Measurements from ENCODE around the gene DYRK1A.

The DYRK1A gene

DNA sequence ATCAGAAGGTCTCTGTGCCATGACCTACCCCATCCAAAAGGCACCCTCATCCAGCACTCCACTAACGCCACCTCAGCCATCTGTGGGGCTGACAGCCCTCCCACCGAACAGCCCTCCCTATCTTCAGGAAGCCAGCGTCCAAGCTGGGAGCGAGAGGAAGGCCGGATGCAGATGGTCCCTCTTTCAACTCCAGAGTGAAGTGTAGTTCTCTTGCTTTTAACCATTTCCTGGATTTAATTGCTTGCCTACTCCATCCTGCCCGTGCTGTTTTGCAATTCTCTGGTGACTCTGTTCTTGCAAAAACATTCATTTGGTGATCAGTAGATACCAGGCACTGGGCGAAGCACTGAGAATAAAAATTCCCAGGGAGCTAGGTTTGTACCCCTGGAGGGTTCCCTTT, 8.2 kb upstream of the DYRK1A start:
- DNase-seq (ENCODE audit: insufficient read length, low spot score) = no peak
- FAIRE-seq = no peak

DNA sequence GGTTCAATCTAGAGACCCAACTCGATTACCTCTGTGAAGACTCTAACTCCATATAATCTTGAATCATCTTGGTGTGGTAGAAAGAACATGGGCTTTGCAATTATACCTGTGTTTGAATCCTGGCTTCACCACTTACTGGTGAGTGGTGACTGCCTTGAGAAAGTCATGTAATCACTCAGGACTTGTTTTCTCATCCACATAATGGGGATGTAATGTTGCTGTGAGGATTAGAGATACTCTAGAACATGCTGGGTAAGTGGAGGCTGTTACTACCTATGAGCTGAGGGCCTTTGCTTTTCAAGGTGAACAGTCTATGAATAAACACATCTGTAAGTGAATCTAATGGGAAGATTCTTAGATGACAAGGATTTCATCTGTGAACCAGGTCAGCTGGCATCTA, 2.6 kb upstream of the DYRK1A start:
- no peak for DNase-seq (ENCODE audit: insufficient read length, low spot score)
- FAIRE-seq = no peak
- TF ChIP-seq POU2F2 (IDR thresholded peaks at IDR 0.05; ENCODE audit: low read depth, low read length) = no peak
- no peak for TF ChIP-seq TAF1 (IDR thresholded peaks at IDR 0.05; ENCODE audit: low read depth, low read length)
- no peak for TF ChIP-seq PAX5 (IDR thresholded peaks at IDR 0.05; ENCODE audit: insufficient read depth, low read length, severe bottlenecking)
- no peak for TF ChIP-seq POLR2AphosphoS5 (IDR thresholded peaks at IDR 0.05; ENCODE audit: low read depth, low read length)
- TF ChIP-seq POLR2A (IDR thresholded peaks at IDR 0.05; ENCODE audit: low read depth, low read length) = no peak
- TF ChIP-seq SPI1 (IDR thresholded peaks at IDR 0.05; ENCODE audit: low read depth, low read length) = no peak

More for the DNA sequence above, 8.2 kb upstream of the DYRK1A start:
- TF ChIP-seq SPI1 (IDR thresholded peaks at IDR 0.05; ENCODE audit: low read depth, low read length) = no peak
- TF ChIP-seq PAX5 (IDR thresholded peaks at IDR 0.05; ENCODE audit: insufficient read depth, low read length, severe bottlenecking) = no peak

DNA sequence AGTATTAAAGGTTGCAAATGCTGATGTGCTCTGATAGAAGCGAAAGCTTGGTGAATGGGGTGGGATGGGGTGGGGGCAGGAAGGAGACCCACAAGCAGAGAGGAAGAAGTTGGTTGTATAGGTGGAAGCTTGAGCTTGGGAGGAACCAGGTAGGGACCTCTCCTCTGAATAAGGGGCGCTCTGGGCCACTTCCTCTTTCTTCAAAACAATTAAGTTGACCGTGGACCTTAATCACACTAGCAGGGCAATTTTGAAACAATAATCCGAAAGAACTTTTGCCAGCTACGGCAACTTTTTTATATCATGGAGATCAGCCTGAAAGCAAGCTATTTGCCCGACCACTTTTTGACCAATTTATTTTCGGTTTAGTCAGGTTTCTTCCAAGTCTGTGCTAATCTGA, 1.9 kb upstream of the DYRK1A start:
- no peak for FAIRE-seq
- no peak for DNase-seq (ENCODE audit: insufficient read length, low spot score)

DNA sequence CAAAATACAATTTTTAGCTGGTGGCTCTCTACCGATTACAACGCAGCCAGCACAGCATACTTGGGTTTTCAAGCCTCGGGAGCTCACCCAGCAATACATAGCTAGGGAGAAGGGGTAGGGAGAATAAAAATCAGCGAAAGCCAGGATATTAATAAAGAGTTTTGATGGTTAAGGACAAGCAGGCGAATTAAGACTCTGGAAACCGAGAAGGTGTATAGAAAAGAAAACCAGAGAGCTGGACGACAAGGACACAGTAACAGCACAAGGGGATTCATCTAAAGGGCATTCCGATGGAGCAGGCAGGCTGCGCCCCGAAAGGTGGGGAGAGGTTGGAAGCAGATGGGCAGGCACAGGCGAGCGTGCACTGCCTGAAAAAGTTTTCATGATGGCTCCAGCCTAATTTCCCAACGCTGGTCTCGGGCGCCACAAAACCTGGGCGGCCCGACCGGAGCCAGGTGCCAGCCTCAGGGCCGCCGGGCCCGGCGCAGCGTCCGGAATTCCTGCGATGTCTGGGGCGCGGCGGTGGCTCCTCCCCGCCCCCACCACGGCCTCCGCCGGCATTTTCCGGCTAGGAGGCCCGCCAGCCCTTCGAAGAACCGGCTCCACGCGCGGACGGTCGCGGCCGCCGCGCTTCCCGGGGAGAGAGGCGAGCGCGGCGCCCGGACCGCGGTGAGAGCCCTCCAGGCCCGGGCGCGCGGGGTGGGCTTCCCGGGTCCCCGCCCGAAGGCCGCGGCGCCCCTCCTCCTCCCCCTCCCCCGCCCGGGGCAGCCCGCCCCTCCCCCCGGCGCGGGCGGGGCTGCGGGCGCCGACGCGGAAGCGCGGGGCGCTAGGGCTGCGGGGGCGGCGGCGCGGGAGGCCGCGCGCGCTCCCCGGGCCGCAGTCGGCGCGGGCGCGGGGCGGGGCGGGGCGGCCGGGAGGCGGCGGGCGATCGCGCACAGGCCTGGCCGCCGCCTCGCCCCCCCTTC, 774 bp upstream of the DYRK1A start:
- TF ChIP-seq SPI1 (IDR thresholded peaks at IDR 0.05; ENCODE audit: low read depth, low read length) = no peak
- TF ChIP-seq POLR2A (IDR thresholded peaks at IDR 0.05; ENCODE audit: low read depth, low read length) = 0 out of 2 replicates have a peak, but pooled peaks have one; percentile 21
- peak; percentile 61; the same call in 1 of the 2 replicates for TF ChIP-seq TAF1 (IDR thresholded peaks at IDR 0.05; ENCODE audit: low read depth, low read length)
- no peak for DNase-seq (ENCODE audit: insufficient read length, low spot score)
- FAIRE-seq = no peak

More for the DNA sequence above, 1.9 kb upstream of the DYRK1A start:
- peak; percentile 97 for TF ChIP-seq SPI1 (IDR thresholded peaks at IDR 0.05; ENCODE audit: low read depth, low read length)
- no peak for TF ChIP-seq PAX5 (IDR thresholded peaks at IDR 0.05; ENCODE audit: insufficient read depth, low read length, severe bottlenecking)
- TF ChIP-seq POLR2AphosphoS5 (IDR thresholded peaks at IDR 0.05; ENCODE audit: low read depth, low read length) = no peak

DNA sequence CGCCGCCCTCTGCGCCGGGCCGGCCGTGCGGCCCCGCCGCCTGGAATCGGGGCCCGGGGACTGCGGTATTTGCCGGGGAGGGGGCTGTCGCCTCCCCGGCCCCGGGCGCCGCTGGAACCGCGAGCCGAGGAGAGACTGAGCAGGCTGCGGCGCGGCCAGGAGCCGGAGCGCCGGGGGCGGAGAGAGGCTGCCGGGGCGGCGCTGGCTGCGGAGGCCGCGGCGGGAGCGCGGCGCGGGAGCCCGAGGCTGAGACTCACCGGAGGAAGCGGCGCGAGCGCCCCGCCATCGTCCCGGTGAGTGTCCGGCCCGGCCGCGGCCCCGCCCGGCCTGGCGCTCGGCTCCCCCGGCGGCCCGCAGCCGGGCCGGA, 746 bp downstream of the DYRK1A start:
- no peak for FAIRE-seq
- TF ChIP-seq PAX5 (IDR thresholded peaks at IDR 0.05; ENCODE audit: insufficient read depth, low read length, severe bottlenecking) (no peak), POU2F2 (IDR thresholded peaks at IDR 0.05; ENCODE audit: low read depth, low read length) (no peak), SPI1 (IDR thresholded peaks at IDR 0.05; ENCODE audit: low read depth, low read length) (no peak)
- no peak for DNase-seq (ENCODE audit: insufficient read length, low spot score)

DNA sequence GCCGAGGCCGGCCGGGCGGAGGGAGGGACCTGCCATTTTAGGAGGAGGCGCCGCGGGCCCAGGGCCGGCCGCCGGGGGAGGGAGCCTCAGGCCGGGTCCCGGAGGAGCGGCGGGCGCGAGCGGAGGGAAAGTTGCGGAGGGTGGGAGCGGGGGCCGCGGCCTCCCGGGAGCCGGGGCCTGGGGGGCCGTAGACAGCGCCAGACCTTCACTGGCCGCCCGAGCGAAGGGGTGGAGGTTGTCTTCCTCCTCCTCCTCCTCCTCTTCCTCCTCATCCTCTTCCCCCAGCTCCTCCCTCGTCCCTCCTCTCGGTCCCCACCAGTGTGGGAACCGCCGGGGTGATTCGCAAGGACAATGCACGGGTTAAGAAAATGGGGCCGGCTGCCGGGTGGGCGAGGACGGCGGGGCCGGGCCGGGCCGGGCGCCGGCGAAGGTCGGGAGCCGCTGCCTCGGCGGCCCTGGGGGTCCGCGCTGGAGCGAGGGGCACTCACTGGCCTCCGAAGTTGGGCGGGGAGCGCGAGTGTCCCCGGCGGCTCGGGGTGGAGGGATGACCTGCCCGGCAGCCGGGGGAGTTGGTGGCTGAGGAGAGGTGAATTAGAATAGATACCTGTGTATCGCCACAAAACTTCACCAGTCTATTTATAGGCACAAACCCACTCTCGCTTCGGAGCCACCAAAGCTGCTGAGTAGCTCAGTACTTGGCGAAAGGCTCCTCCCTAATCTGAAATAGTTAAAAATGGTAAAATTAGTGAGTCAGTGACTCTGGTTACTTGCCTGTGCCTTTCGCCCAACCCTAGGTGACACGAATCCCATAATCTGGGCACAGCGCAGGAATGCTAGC, 1.3 kb downstream of the DYRK1A start:
- TF ChIP-seq TAF1 (IDR thresholded peaks at IDR 0.05; ENCODE audit: low read depth, low read length) (peak; percentile 53), POU2F2 (IDR thresholded peaks at IDR 0.05; ENCODE audit: low read depth, low read length) (no peak), POLR2AphosphoS5 (IDR thresholded peaks at IDR 0.05; ENCODE audit: low read depth, low read length) (peak; percentile 21; the same call in 1 of the 2 replicates), PAX5 (IDR thresholded peaks at IDR 0.05; ENCODE audit: insufficient read depth, low read length, severe bottlenecking) (no peak), POLR2A (IDR thresholded peaks at IDR 0.05; ENCODE audit: low read depth, low read length) (0 out of 2 replicates have a peak, but pooled peaks have one; percentile 36)
- DNase-seq (ENCODE audit: insufficient read length, low spot score) (no peak), FAIRE-seq (peak; percentile 58)

DNA sequence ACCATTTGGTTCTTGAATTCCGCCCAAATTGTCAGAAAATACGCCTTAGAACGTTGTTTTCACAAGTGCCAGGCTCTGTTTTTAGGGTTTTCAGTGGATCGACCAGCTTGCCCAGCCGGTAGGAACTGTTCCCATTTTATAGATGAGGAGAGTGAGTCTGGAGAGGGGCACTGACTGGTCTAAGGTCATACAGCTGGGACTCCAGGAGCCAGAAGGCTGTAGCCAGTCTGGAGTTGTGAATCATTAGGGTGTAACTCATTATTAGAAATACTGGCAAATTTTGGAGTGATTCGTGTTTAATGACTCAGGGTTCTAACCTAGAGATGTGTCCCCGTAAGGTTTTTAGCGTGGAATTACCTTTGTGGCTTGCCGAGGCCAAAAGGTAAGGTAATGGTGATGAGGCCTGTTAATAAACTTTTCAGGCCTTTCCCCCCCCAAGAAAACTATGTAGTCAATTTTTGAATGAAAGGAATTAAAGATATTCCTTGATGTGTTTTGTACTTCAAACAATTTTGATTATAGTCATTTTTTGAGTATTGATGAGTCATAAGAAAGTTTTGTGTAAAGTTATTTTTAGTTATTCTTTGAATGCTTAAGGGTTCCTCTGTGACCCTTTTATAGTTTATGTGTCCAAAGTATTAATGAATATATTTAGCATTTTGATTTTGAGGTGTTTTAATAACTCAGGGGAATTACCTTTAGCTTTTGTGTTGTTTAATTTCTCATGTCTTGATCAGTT, 2.1 kb downstream of the DYRK1A start:
- FAIRE-seq (no peak), DNase-seq (ENCODE audit: insufficient read length, low spot score) (no peak)

DNA sequence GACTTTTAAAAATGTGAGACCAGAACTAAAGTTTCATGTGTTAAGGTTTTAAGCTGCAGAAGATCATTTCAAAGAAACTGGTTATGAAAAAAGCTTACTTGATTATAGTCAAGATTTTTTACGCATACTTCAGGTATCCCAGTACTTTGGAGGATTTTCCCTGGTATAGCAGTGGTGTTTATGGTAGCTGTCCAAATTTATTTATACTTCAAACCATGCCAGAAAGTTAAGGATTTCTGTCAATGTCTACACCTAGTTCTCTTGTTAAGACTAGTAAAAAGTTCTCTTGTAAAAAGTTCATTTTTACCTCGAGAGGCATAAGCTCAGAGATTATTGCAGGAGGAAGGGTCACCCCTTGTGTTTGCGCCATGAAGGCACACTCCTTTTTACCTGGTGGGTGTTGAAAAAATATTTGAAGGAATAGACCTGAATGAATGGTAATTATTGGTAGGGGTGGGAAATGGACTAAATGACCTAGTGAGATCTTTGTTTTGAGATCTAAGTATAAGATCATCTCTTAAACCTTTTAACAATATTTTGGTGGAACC, 2.8 kb downstream of the DYRK1A start:
- FAIRE-seq = no peak
- TF ChIP-seq POU2F2 (IDR thresholded peaks at IDR 0.05; ENCODE audit: low read depth, low read length) (no peak), POLR2AphosphoS5 (IDR thresholded peaks at IDR 0.05; ENCODE audit: low read depth, low read length) (no peak), TAF1 (IDR thresholded peaks at IDR 0.05; ENCODE audit: low read depth, low read length) (no peak), SPI1 (IDR thresholded peaks at IDR 0.05; ENCODE audit: low read depth, low read length) (no peak), POLR2A (IDR thresholded peaks at IDR 0.05; ENCODE audit: low read depth, low read length) (no peak), PAX5 (IDR thresholded peaks at IDR 0.05; ENCODE audit: insufficient read depth, low read length, severe bottlenecking) (no peak)
- DNase-seq (ENCODE audit: insufficient read length, low spot score) = no peak

More for the DNA sequence above, 2.1 kb downstream of the DYRK1A start:
- TF ChIP-seq PAX5 (IDR thresholded peaks at IDR 0.05; ENCODE audit: insufficient read depth, low read length, severe bottlenecking) (no peak), POLR2A (IDR thresholded peaks at IDR 0.05; ENCODE audit: low read depth, low read length) (no peak; the same call in 1 of the 2 replicates), SPI1 (IDR thresholded peaks at IDR 0.05; ENCODE audit: low read depth, low read length) (no peak), POU2F2 (IDR thresholded peaks at IDR 0.05; ENCODE audit: low read depth, low read length) (no peak), TAF1 (IDR thresholded peaks at IDR 0.05; ENCODE audit: low read depth, low read length) (0 out of 2 replicates have a peak, but pooled peaks have one; percentile 4), POLR2AphosphoS5 (IDR thresholded peaks at IDR 0.05; ENCODE audit: low read depth, low read length) (0 out of 2 replicates have a peak, but pooled peaks have one; percentile 10)

Measured in GM12891 (cell line).